Measurements from ENCODE around the gene TRMT2A. TPM values are rescaled to one million over a fixed set of nuclear protein-coding genes. Genes with fewer than 3 reads are reported as not detected.

Gene TRMT2A
- total and polyA plus RNA-seq, 2 of the 8 experiments (the other 6 are each of a cell fraction or from before 2014, with no cell fraction given) = 44.9 to 50.3 TPM

- Histone ChIP-seq H3K79me1 (ENCODE audit: low read depth, low read length) (peaks cover 18% of the 10 kb centered on the region), H3K4me2 (ENCODE audit: insufficient read depth in 1 of 2, low read depth in 2 of 2, low read length in 2 of 2) (no peak overlapping the region), H3K23ac (ENCODE audit: insufficient read length) (no peak overlapping the region), H3K9me3 (ENCODE audit: insufficient read depth in 2 of 2, low read depth in 1 of 2, low read length in 1 of 2) (no peaks in the 10 kb centered on the region; a peak in 1 of 4 replicates), H2AFZ (ENCODE audit: low read length) (no peak overlapping the region), H3K14ac (ENCODE audit: insufficient read length) (no peak overlapping the region), H2BK5ac (ENCODE audit: low read depth, low read length) (no peak overlapping the region), H2AK5ac (ENCODE audit: low read depth, low read length) (no peak overlapping the region), H3K56ac (replicated peaks; ENCODE audit: insufficient read length, low read depth, low read length) (no peak overlapping the region), H4K91ac (replicated peaks; ENCODE audit: insufficient read length, low read length) (no peak overlapping the region), H2BK120ac (replicated peaks; ENCODE audit: low read depth, low read length) (no peak overlapping the region), H2BK12ac (ENCODE audit: low read depth, low read length) (no peak overlapping the region), H3K23me2 (ENCODE audit: low read depth, low read length) (no peaks in the 10 kb centered on the region), H3K9ac (replicated peaks in 1 of 4; ENCODE audit: extremely low read depth in 1 of 4, low read depth in 3 of 4, low read length in 3 of 4) (no peak overlapping the region), H3K18ac (ENCODE audit: extremely low read depth, low read length) (no peak overlapping the region), H3K4ac (replicated peaks; ENCODE audit: insufficient read length, low read depth, low read length) (no peak overlapping the region), H4K20me1 (replicated peaks in 1 of 2; ENCODE audit: control insufficient read depth in 1 of 2, insufficient read depth in 2 of 2, low read length in 2 of 2) (peaks cover 20 to 47% of the 10 kb centered on the region in 2 experiments), H3K79me2 (ENCODE audit: control insufficient read depth in 1 of 2, insufficient read depth in 2 of 2, low read length in 2 of 2) (peaks cover 0 to 22% of the 10 kb centered on the region in 2 experiments; a peak in 2 of 4 replicates), H3K36me3 (ENCODE audit: control insufficient read depth in 2 of 4, insufficient read depth in 4 of 4, low read length in 3 of 4) (peaks cover 80 to 94% (median 90%) of the 10 kb centered on the region in 4 experiments), H3K27ac (ENCODE audit: low read depth, low read length) (no peak overlapping the region), H3K27me3 (replicated peaks in 1 of 4; ENCODE audit: control insufficient read depth in 3 of 4, extremely low read depth in 1 of 4, insufficient read depth in 3 of 4, low read length in 3 of 4) (no peaks in the 10 kb centered on the region), H2BK20ac (ENCODE audit: low read length) (no peak overlapping the region), H4K8ac (ENCODE audit: extremely low read depth, insufficient read depth, low read length) (no peak overlapping the region), H3K4me1 (replicated peaks in 1 of 4; ENCODE audit: control insufficient read depth in 3 of 4, insufficient read depth in 4 of 4, low read length in 3 of 4) (no peaks in the 10 kb centered on the region), H4K5ac (ENCODE audit: insufficient read length, low read depth, low read length) (no peak overlapping the region), H3K4me3 (ENCODE audit: extremely low read depth in 1 of 4, insufficient read depth in 2 of 4, low read depth in 3 of 4, low read length in 4 of 4) (no peak overlapping the region), H2BK15ac (ENCODE audit: low read length) (no peak overlapping the region)
- WGBS, 2 experiments (ENCODE audit: extremely low coverage in 1 of 2, insufficient coverage in 1 of 2, insufficient read length in 1 of 2, insufficient replicate concordance in 2 of 2, low coverage in 1 of 2, low lambda C conversion rate in 2 of 2, missing lambda C conversion rate in 1 of 2) = 93% methylated on average over 11 of the region's 11 CpGs; no CpG with 5 or more reads in 1 of the 2 experiments
- CTCF ChIA-PET (ENCODE audit: partially characterized antibody) = interaction anchor here (0.6 to 1.3 kb wide), 3 partner anchors 15 to 127 kb away, joined by 3 to 7 read pairs (median 3); no protein-coding TSS in a partner anchor
- no peak for FAIRE-seq
- DNase-seq (ENCODE audit: low read depth in 1 of 2, low spot score in 2 of 2) = no peak
- POLR2A ChIA-PET (ENCODE audit: partially characterized antibody) = interaction anchor here (1.6 to 29.4 kb wide), 3 partner anchors 9 to 36 kb away, joined by 5 to 598 read pairs (median 6); partner anchors contain the start of genes RANBP1 and TRMT2A
- TF ChIP-seq E2F6 (IDR thresholded peaks at IDR 0.05) = no peak
- TF ChIP-seq GABPA (IDR thresholded peaks at IDR 0.05; ENCODE audit: borderline replicate concordance, insufficient read depth, low read length) = no peak
- no peak for TF ChIP-seq CEBPB (IDR thresholded peaks at IDR 0.05; ENCODE audit: low read depth, low read length)
- no peak for TF ChIP-seq GTF2F1 (IDR thresholded peaks at IDR 0.05; ENCODE audit: borderline replicate concordance, low read depth, low read length)
- TF ChIP-seq EGR1 (IDR thresholded peaks at IDR 0.05; ENCODE audit: borderline replicate concordance, low read depth, low read length) = no peak
- no peak for TF ChIP-seq CTCF (IDR thresholded peaks at IDR 0.05; ENCODE audit: control extremely low read depth in 1 of 3, insufficient read depth in 1 of 3, low read depth in 1 of 3, low read length in 3 of 3)
- TF ChIP-seq KDM5A (IDR thresholded peaks at IDR 0.05; ENCODE audit: low read length) = no peak
- no peak for TF ChIP-seq SUZ12 (IDR thresholded peaks at IDR 0.05; ENCODE audit: low read length)
- TF ChIP-seq TAF7 (optimal IDR thresholded peaks at IDR 0.05; ENCODE audit: borderline replicate concordance, low read depth, low read length) = no peak
Observed at GRCh38 chr22:20089977-20090729, 26.9 kb downstream of the TRMT2A start.
